Upper lobe of right lung (tissue), 1 donor: ENCODE data around the gene SLC6A18. TPM values are rescaled to one million over a fixed set of nuclear protein-coding genes. Genes with fewer than 3 reads are reported as not detected.

Experiments used
- ATAC-seq: fragments of 200-7000 bp; cut with Tn5 transposase; one replicate; pipeline ENCODE4 v1.9.1; 2020; ENCODE audit warnings: mild to moderate bottlenecking, moderate library complexity
- DNase-seq: peaks from one replicate; pipeline ENCODE4 v3.0.0-alpha.2; 2020
- H3K27ac ChIP-seq: fragments of 200-600 bp; one replicate; pipeline ENCODE4 v1.8.0; 2022
- H3K27me3 ChIP-seq: fragments of 200-600 bp; one replicate; pipeline ENCODE4 v1.8.0; 2022; ENCODE audit warnings: mild to moderate bottlenecking
- H3K36me3 ChIP-seq: fragments of 200-600 bp; one replicate; pipeline ENCODE4 v1.8.0; 2022
- H3K4me1 ChIP-seq: fragments of 200-600 bp; one replicate; pipeline ENCODE4 v1.8.0; 2022
- H3K4me3 ChIP-seq: fragments of 200-600 bp; one replicate; pipeline ENCODE4 v1.8.0; 2022; ENCODE audit warnings: mild to moderate bottlenecking
- H3K9me3 ChIP-seq: fragments of 200-600 bp; one replicate; pipeline ENCODE4 v1.8.0; 2022
- CTCF ChIP-seq: fragments of 200-600 bp; IDR thresholded peaks from one replicate; pipeline ENCODE4 v1.8.0; 2022; ENCODE audit warnings: antibody characterized with exemption
- intact Hi-C: fragments of 100-400 bp; cut with DNase I; formaldehyde crosslinking; loops from one replicate; pipeline ENCODE4 v1.11.0; 2022
- total RNA-seq: library from RNA; stranded (reverse); fragmentation: NEBNext Ultra II Directional; extraction: Animal tissue kit (Norgen Biotek cat#: 25700); gene quantifications from one replicate; pipeline ENCODE4 v1.2.1, GENCODE V29; 2021
- donor health status: DM: no; HTN: yes; CAD: no; lungs with severe emphysema.

SLC6A18 gene
- total RNA-seq, 1 donor from 2014 or later = not detected

DNA sequence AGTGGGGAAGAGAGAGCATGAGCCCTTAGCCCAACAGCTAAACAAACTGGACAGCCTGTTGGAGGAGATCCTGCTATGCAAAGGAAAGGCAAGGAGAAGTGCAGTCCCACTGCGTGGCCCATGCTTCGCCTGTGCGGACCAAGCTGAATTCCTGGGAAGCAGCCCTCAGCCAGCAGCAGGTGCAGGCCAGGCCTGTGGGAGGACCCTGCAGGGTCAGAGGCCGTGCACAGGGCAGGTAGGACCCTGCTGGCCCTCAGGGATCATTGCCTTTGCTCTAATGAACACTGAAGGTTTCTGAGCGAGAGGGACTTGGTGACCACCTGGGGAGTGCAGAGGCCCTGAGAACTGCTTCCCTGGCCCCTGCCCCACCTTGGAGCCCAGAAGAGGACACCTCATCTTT, 29.7 kb upstream of the SLC6A18 start:
- H3K9me3 ChIP-seq = no peaks in the 10 kb centered on the region
- H3K27me3 ChIP-seq = peaks cover 13% of the 10 kb centered on the region
- TF ChIP-seq CTCF = no peak
- DNase-seq (no peak), ATAC-seq (no peak)
- intact Hi-C loops = no loop called here
- no peak overlapping the region for H3K27ac ChIP-seq
- no peaks in the 10 kb centered on the region for H3K36me3 ChIP-seq
- H3K4me1 ChIP-seq = no peaks in the 10 kb centered on the region
- no peak overlapping the region for H3K4me3 ChIP-seq

DNA sequence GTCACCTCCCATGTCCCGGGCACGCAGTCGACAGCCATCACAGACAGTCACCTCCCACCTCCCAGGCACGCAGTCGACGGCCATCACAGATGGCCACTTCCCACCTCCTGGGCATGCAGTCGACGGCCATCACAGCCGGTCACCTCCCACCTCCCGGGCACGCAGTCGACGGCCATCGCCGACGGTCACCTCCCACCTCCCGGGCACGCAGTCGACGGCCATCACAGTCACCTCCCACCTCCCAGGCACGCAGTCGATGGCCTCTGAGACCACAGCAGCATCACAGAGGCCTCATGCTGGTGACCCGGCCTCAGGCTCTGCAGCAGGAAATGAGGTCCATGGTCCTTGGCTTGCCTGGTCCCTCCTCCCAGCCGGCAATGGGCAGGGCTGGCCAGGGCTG, 29.3 kb upstream of the SLC6A18 start:
- H3K9me3 ChIP-seq = no peaks in the 10 kb centered on the region
- no peak for DNase-seq
- no peaks in the 10 kb centered on the region for H3K36me3 ChIP-seq
- intact Hi-C loops = no loop called here
- no peaks in the 10 kb centered on the region for H3K4me1 ChIP-seq
- peaks cover 9% of the 10 kb centered on the region for H3K27me3 ChIP-seq
- no peak for ATAC-seq
- H3K27ac ChIP-seq = no peak overlapping the region
- no peak for TF ChIP-seq CTCF
- no peak overlapping the region for H3K4me3 ChIP-seq

- no peak overlapping the region for H3K27ac ChIP-seq
- no peak for TF ChIP-seq CTCF
- no peak for DNase-seq
- H3K4me3 ChIP-seq = no peak overlapping the region
- peaks cover 7% of the 10 kb centered on the region for H3K27me3 ChIP-seq
- no peak for ATAC-seq
- no peaks in the 10 kb centered on the region for H3K36me3 ChIP-seq
- H3K4me1 ChIP-seq = no peaks in the 10 kb centered on the region
- no peaks in the 10 kb centered on the region for H3K9me3 ChIP-seq
- intact Hi-C loops = no loop called here
Observed at GRCh38 chr5:1196562-1196961, 28.6 kb upstream of the SLC6A18 start.

DNA sequence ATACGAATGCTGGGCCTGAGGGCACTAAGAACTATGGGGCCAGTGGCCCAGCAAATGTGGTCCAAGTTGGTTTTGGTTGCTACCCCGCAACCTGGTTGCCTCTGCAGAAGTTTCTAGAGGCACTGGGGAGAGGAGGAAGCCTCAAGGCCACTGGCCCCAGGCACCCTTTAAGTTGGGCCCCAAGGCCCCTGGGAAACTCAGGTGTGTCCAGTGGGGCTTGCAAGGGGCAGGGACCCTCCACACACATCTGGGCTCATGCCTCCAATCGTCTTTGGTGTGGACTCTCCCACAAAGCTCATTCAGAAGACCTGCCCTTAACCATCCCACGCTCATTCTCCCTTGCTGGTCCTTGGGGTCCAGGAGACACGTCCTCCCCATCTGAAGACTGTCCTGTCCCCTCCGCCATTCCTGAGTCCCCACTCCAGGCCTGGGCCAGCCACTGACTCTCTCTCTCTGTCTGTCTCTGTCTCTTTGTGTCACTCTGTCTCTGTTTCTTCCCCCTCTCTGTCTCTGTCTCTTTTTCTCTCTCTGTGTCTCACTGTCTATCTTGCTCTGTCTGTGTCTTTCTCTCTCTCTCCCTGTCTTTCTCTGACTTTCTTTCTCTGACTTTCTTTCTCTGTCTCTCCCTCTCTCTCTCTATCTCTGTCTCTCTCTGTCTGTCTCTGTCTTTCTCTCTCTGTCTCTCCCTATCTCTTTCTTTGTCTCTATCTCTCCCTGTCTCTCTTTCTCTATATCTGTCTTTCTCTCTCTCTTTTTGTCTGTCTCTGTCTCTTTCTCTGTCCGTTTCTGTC, 27.1 kb upstream of the SLC6A18 start:
- no peak for ATAC-seq
- no peak overlapping the region for H3K27ac ChIP-seq
- H3K4me1 ChIP-seq = no peaks in the 10 kb centered on the region
- DNase-seq = no peak
- TF ChIP-seq CTCF = no peak
- intact Hi-C loops = no loop called here
- peaks cover 7% of the 10 kb centered on the region for H3K27me3 ChIP-seq
- no peaks in the 10 kb centered on the region for H3K9me3 ChIP-seq
- no peak overlapping the region for H3K4me3 ChIP-seq
- H3K36me3 ChIP-seq = no peaks in the 10 kb centered on the region

- Histone ChIP-seq H3K27me3 (peaks cover 7% of the 10 kb centered on the region), H3K4me3 (no peak overlapping the region), H3K36me3 (no peaks in the 10 kb centered on the region), H3K4me1 (no peaks in the 10 kb centered on the region), H3K27ac (no peak overlapping the region), H3K9me3 (no peaks in the 10 kb centered on the region)
- ATAC-seq (no peak), DNase-seq (no peak)
- intact Hi-C loops = no loop called here
- TF ChIP-seq CTCF = no peak
Observed at GRCh38 chr5:1199340-1199648, 25.9 kb upstream of the SLC6A18 start.
